ENCODE measurements around the gene EXOC6B. TPM values are rescaled to one million over a fixed set of nuclear protein-coding genes. Genes with fewer than 3 reads are reported as not detected.

Gene EXOC6B
- total RNA-seq, 4 donors from 2014 or later: 22.6 to 47.3 (median 32.5) TPM

GRCh38 chr2:72830273-72830672, 4.4 kb upstream of the EXOC6B start:
- no peak overlapping the region for H3K4me3 ChIP-seq (replicated peaks in 1 of 3)
- H3K27me3 ChIP-seq: no peaks in the 10 kb centered on the region
- H3K4me1 ChIP-seq: no peaks in the 10 kb centered on the region
- TF ChIP-seq, protein P1, sequence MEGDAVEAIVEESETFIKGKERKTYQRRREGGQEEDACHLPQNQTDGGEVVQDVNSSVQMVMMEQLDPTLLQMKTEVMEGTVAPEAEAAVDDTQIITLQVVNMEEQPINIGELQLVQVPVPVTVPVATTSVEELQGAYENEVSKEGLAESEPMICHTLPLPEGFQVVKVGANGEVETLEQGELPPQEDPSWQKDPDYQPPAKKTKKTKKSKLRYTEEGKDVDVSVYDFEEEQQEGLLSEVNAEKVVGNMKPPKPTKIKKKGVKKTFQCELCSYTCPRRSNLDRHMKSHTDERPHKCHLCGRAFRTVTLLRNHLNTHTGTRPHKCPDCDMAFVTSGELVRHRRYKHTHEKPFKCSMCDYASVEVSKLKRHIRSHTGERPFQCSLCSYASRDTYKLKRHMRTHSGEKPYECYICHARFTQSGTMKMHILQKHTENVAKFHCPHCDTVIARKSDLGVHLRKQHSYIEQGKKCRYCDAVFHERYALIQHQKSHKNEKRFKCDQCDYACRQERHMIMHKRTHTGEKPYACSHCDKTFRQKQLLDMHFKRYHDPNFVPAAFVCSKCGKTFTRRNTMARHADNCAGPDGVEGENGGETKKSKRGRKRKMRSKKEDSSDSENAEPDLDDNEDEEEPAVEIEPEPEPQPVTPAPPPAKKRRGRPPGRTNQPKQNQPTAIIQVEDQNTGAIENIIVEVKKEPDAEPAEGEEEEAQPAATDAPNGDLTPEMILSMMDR (IDR thresholded peaks at IDR 0.05): no peak
- TF ChIP-seq POLR2A (IDR thresholded peaks at IDR 0.05): no peak
- H3K27ac ChIP-seq: no peak overlapping the region
- H3K36me3 ChIP-seq: no peaks in the 10 kb centered on the region
- 83 to 87% methylated on average over 3 of the region's 3 CpGs for WGBS, 2 donors
- H3K9me3 ChIP-seq: no peaks in the 10 kb centered on the region
- DNase-seq: no peak
- intact Hi-C loops (cut with DNase I): no loop called here

DNA sequence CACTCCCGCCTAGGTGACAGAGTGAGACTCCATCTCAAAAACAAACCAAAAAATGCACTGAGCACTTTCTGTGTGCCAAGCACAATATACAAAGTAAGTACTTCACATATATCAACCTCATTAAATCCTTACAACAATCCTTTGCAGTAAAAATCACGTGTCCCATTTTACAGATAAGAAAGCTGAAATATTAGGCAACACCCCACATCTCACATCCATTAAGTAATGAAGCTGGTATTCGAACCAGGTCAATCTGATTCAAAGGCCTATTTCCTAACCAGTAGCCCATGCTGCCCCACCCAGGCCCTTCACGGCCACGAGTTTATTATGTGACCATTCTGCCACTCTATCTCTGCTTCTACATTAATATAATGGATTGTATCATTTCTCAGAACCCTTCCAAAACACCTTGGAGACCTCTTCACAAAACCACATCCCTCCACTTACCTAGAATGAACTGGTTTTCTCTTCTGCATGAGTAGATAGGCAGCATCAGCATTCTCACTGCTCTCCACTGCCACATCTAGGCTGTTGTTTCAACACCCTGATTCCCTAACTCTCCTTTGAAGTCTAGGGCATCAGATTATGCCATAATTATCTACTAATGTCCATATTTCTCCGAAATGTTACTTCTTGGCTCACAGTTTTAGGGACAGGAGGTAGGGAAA, 3.1 kb upstream of the EXOC6B start:
- intact Hi-C loops (cut with DNase I): no loop called here
- H3K27me3 ChIP-seq: no peaks in the 10 kb centered on the region
- no peak overlapping the region for H3K27ac ChIP-seq
- no peak overlapping the region for H3K4me3 ChIP-seq (replicated peaks in 1 of 3)
- H3K36me3 ChIP-seq: no peaks in the 10 kb centered on the region
- H3K9me3 ChIP-seq: no peaks in the 10 kb centered on the region
- WGBS, 2 donors: 84 to 87% methylated on average over 6 of the region's 6 CpGs
- TF ChIP-seq, protein P1 (IDR thresholded peaks at IDR 0.05): no peak
- no peak for DNase-seq
- peaks cover 10 to 11% of the 10 kb centered on the region in 2 donors for H3K4me1 ChIP-seq

- H3K4me1 ChIP-seq: peaks cover 10 to 18% of the 10 kb centered on the region in 2 donors
- WGBS, 2 donors: 48 to 53% methylated on average over 5 of the region's 5 CpGs
- H3K4me3 ChIP-seq (replicated peaks in 1 of 3): no peak overlapping the region
- H3K36me3 ChIP-seq: no peaks in the 10 kb centered on the region
- no peak overlapping the region for H3K27ac ChIP-seq
- no peaks in the 10 kb centered on the region for H3K27me3 ChIP-seq
- no peak for DNase-seq
- TF ChIP-seq, protein P1 (IDR thresholded peaks at IDR 0.05): no peak
- TF ChIP-seq POLR2A (IDR thresholded peaks at IDR 0.05): no peak
- intact Hi-C loops (cut with DNase I): no loop called here
- no peaks in the 10 kb centered on the region for H3K9me3 ChIP-seq
These were observed 2.3 kb upstream of the EXOC6B start for GRCh38 chr2:72827966-72828646.

DNA sequence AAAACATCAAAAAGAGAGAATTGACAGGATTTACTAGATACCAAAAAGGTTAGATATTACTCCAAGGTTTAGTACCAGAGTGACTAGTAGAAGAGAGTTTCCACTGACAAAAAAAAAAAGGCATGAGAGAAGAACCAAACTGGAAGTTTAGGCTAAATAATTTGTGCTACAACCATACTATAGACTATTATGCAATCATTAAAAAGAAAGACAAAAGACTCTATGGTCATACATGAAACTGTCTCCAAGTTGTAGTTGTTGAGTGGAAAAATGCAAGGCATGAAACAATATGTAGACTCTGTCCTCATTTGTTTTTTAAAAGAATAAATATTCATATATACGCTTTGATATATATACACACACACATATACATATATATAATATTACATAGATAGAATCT, 1.7 kb upstream of the EXOC6B start:
- 91 to 98% methylated on average over 1 of the region's 1 CpG for WGBS, 2 donors
- Histone ChIP-seq H3K27me3 (no peaks in the 10 kb centered on the region), H3K36me3 (no peaks in the 10 kb centered on the region), H3K27ac (no peak overlapping the region), H3K9me3 (no peaks in the 10 kb centered on the region), H3K4me3 (replicated peaks in 1 of 3) (no peak overlapping the region), H3K4me1 (peaks cover 10 to 18% of the 10 kb centered on the region in 2 donors)
- intact Hi-C loops (cut with DNase I): no loop called here
- TF ChIP-seq, protein P1 (IDR thresholded peaks at IDR 0.05): no peak
- TF ChIP-seq POLR2A (IDR thresholded peaks at IDR 0.05): no peak
- no peak for DNase-seq

GRCh38 chr2:72826156-72826477, 284 bp upstream of the EXOC6B start:
- no peaks in the 10 kb centered on the region for H3K9me3 ChIP-seq
- H3K27ac ChIP-seq: no peak overlapping the region
- peaks cover 10 to 18% of the 10 kb centered on the region in 2 donors for H3K4me1 ChIP-seq
- intact Hi-C loops (cut with DNase I): no loop called here
- 64 to 66% methylated on average over 10 of the region's 10 CpGs for WGBS, 2 donors
- no peaks in the 10 kb centered on the region for H3K36me3 ChIP-seq
- no peak for DNase-seq
- no peak overlapping the region for H3K4me3 ChIP-seq (replicated peaks in 1 of 3)
- TF ChIP-seq, protein P1 (IDR thresholded peaks at IDR 0.05): no peak
- no peak for TF ChIP-seq POLR2A (IDR thresholded peaks at IDR 0.05)
- H3K27me3 ChIP-seq: no peaks in the 10 kb centered on the region
